K562 (cell line): ENCODE data around the gene RHBDL3. TPM values are rescaled to one million over a fixed set of nuclear protein-coding genes. Genes with fewer than 3 reads are reported as not detected.

Experiments used
- ATAC-seq: fragments of 200-7000 bp; cut with Tn5 transposase; 3 replicates; pipeline ENCODE4 v1.9.1; 2020; ENCODE audit warnings: moderate library complexity
- BruUV-seq: library from RNA; stranded (reverse); fragments of 400-500 nt; replicated peaks from 2 replicates; lab custom pipeline; 2021; lab: Mats Ljungman, UMichigan
- CTCF ChIA-PET: fragments of 300-600 bp; formaldehyde crosslinking; extraction: SDS; loops from one replicate; lab custom pipeline; 2021; ENCODE audit warnings: low intra/inter-chr PET ratio; lab: Yijun Ruan, JAX
- POLR2A ChIA-PET: fragments of 300-600, 350-650 bp; sonication (Branson Sonifier 250); formaldehyde crosslinking; extraction: SDS; loops from one replicate; lab custom pipeline; 2021; ENCODE audit warnings: antibody characterized with exemption, inconsistent platforms; lab: Yijun Ruan, JAX
- DNase-seq, 4 experiments: peaks; one replicate each; pipeline versions ENCODE4 v3.0.0 to v3.0.0-alpha.2; 2011 to 2018; ENCODE audit warnings: low spot score in 3 of 4, mixed read lengths in 3 of 4; ENCODE audit errors: extremely low read depth in 1 of 4
- FAIRE-seq: peaks from 2 replicates; lab custom pipeline; 2011; peaks lifted over from hg19 to GRCh38; lab: Jason Lieb, UNC
- H2AFZ ChIP-seq: 2 replicates; pipeline ENCODE4 v1.6.0; 2011; ENCODE audit warnings: low read depth, low read length, control low read depth, inconsistent platforms
- H3K27ac ChIP-seq: fragments of 200-600 bp; 3 replicates; pipeline ENCODE4 v1.8.0; 2011; ENCODE audit warnings: low read depth, mild to moderate bottlenecking, control low read depth, inconsistent platforms, low read length, moderate library complexity, mixed read lengths; ENCODE audit errors: extremely low read depth
- H3K27me3 ChIP-seq, 2 experiments: fragments of 300-600 bp in 1 of 2; 2 replicates in 1 of 2; 3 replicates in 1 of 2; pipeline versions ENCODE4 v1.6.0 to v1.8.0; 2011; ENCODE audit warnings: inconsistent platforms in 2 of 2, low read length in 2 of 2, mild to moderate bottlenecking in 1 of 2, mixed read lengths in 1 of 2, moderate library complexity in 1 of 2; ENCODE audit not compliant: control insufficient read depth in 2 of 2, insufficient read depth in 2 of 2
- H3K36me3 ChIP-seq: fragments of 300-600 bp; 3 replicates; pipeline ENCODE4 v1.8.0; 2011; ENCODE audit warnings: mild to moderate bottlenecking, low read length, inconsistent platforms; ENCODE audit not compliant: control insufficient read depth, insufficient read depth
- H3K4me1 ChIP-seq, 2 experiments: fragments of 200-600 bp in 1 of 2; replicated peaks in 1 of 2; 2 replicates in 1 of 2; 3 replicates in 1 of 2; pipeline versions ENCODE4 v1.5.1 to v1.8.0; 2011; ENCODE audit warnings: inconsistent platforms in 2 of 2, low read length in 2 of 2, mild to moderate bottlenecking in 1 of 2, mixed read lengths in 1 of 2, moderate library complexity in 1 of 2; ENCODE audit not compliant: control insufficient read depth in 2 of 2, insufficient read depth in 2 of 2
- H3K4me2 ChIP-seq: 2 replicates; pipeline ENCODE4 v1.6.1; 2011; ENCODE audit warnings: low read length, control low read depth, inconsistent platforms, mixed read lengths; ENCODE audit not compliant: insufficient read depth
- H3K4me3 ChIP-seq: fragments of 200-600 bp; sonication (generic), shearing (Covaris generic); 2 replicates; pipeline ENCODE4 v1.5.1; 2016; ENCODE audit warnings: control low read depth, inconsistent platforms
- H3K79me2 ChIP-seq: fragments of 200-600 bp; 3 replicates; pipeline ENCODE4 v1.8.0; 2011; ENCODE audit warnings: low read length, inconsistent platforms; ENCODE audit not compliant: control insufficient read depth, insufficient read depth
- H3K9ac ChIP-seq, 2 experiments: 2 replicates each; pipeline versions ENCODE4 v1.6.0 to v1.6.1; 2011; ENCODE audit warnings: low read depth in 2 of 2, low read length in 2 of 2, control low read depth in 1 of 2, inconsistent platforms in 1 of 2, mild to moderate bottlenecking in 1 of 2, mixed read lengths in 1 of 2; ENCODE audit not compliant: insufficient read depth in 1 of 2
- H3K9me1 ChIP-seq: one replicate; pipeline ENCODE4 v1.6.0; 2011; ENCODE audit warnings: inconsistent platforms, mild to moderate bottlenecking, low read length, moderate library complexity; ENCODE audit not compliant: control insufficient read depth, insufficient read depth
- H3K9me3 ChIP-seq: replicated peaks from 2 replicates; pipeline ENCODE4 v1.5.1; 2011; ENCODE audit warnings: low read depth, low read length, inconsistent platforms; ENCODE audit not compliant: control insufficient read depth, insufficient read depth
- H4K20me1 ChIP-seq: replicated peaks from 2 replicates; pipeline ENCODE4 v1.6.1; 2011; ENCODE audit warnings: low read length, inconsistent platforms, mixed read lengths; ENCODE audit not compliant: control insufficient read depth, insufficient read depth
- BMI1 ChIP-seq: fragments of 150-350 bp; IDR thresholded peaks from 2 replicates; pipeline ENCODE4 v1.6.1; 2014; ENCODE audit warnings: low read length
- ESRRA ChIP-seq: fragments of 450-650 bp; IDR thresholded peaks from 2 replicates; pipeline ENCODE4 v1.6.1; 2014; ENCODE audit warnings: low read depth, mild to moderate bottlenecking, moderate library complexity, borderline replicate concordance
- HOXB6 ChIP-seq: fragments of 250-450 bp; sonication (Bioruptor Pico); IDR thresholded peaks from 2 replicates; pipeline ENCODE4 v1.5.1; 2022; ENCODE audit warnings: mild to moderate bottlenecking, borderline replicate concordance
- NCOA4 ChIP-seq: fragments of 450-650 bp; IDR thresholded peaks from 2 replicates; pipeline ENCODE4 v1.6.1; 2018; ENCODE audit warnings: mild to moderate bottlenecking; ENCODE audit not compliant: partially characterized antibody
- OTX1 ChIP-seq: fragments of 450-650 bp; formaldehyde crosslinking; IDR thresholded peaks from 2 replicates; pipeline ENCODE4 v1.4.0; 2022; ENCODE audit warnings: mild to moderate bottlenecking
- PCBP2 ChIP-seq: fragments of 200-400 bp; formaldehyde crosslinking; IDR thresholded peaks from 2 replicates; pipeline ENCODE4 v1.6.1; 2018; ENCODE audit warnings: low read length, low read depth, mild to moderate bottlenecking, moderate library complexity; ENCODE audit not compliant: poor library complexity, severe bottlenecking
- POLR2AphosphoS5 ChIP-seq: IDR thresholded peaks from 2 replicates; pipeline ENCODE4 v1.6.1; 2011; ENCODE audit warnings: mild to moderate bottlenecking, low read depth, low read length, moderate library complexity; ENCODE audit not compliant: control insufficient read depth, insufficient read depth
- SMARCE1 ChIP-seq: fragments of 450-650 bp; IDR thresholded peaks from 2 replicates; pipeline ENCODE4 v1.7.1; 2016; ENCODE audit warnings: mild to moderate bottlenecking
- SNIP1 ChIP-seq: fragments of 450-650 bp; IDR thresholded peaks from 2 replicates; pipeline ENCODE4 v1.7.1; 2017; ENCODE audit warnings: low read depth, mild to moderate bottlenecking
- TAF7 ChIP-seq: fragments of 450-650 bp; IDR thresholded peaks from 2 replicates; pipeline ENCODE4 v1.6.1; 2016; ENCODE audit warnings: missing genetic modification characterization, missing compliant biosample characterization
- TFAM ChIP-seq: fragments of 250-450 bp; sonication (Bioruptor Pico); conservative IDR thresholded peaks from 2 replicates; pipeline ENCODE4 v1.5.0; 2021; ENCODE audit warnings: mild to moderate bottlenecking, moderate library complexity
- VEZF1 ChIP-seq: fragments of 200-800 bp; sonication (Bioruptor generic); IDR thresholded peaks from 2 replicates; pipeline ENCODE4 v1.6.1; 2017; ENCODE audit warnings: missing genetic modification characterization, missing compliant biosample characterization
- ZNF395 ChIP-seq: fragments of 200-800 bp; sonication (Bioruptor generic); IDR thresholded peaks from 2 replicates; pipeline ENCODE4 v1.6.1; 2017; ENCODE audit warnings: missing genetic modification characterization, missing compliant biosample characterization
- ZNF398 ChIP-seq: fragments of 250-450 bp; sonication (Bioruptor Pico); IDR thresholded peaks from 2 replicates; pipeline ENCODE4 v1.8.0; 2021; ENCODE audit warnings: moderate library complexity, mild to moderate bottlenecking, inconsistent platforms
- WGBS: fragments of 100-300 bp; shearing (Covaris generic); methylation state at CpG from one replicate; pipeline ENCODE4 v1.1.6; 2016; ENCODE audit warnings: low coverage, mixed read lengths; ENCODE audit not compliant: insufficient coverage; ENCODE audit errors: missing lambda C conversion rate; 5-methylcytosine and 5-hydroxymethylcytosine counted together
- in situ Hi-C: fragments of 300-500 bp; cut with MboI; formaldehyde crosslinking; loops from 4 replicates; pipeline ENCODE4 v1.15.0; 2018; ENCODE audit warnings: inconsistent platforms, mixed read lengths
- intact Hi-C: fragments of 100-400 bp; cut with micrococcal nuclease; formaldehyde crosslinking; loops from 2 replicates; pipeline ENCODE4 v1.14.2; 2022
- polyA plus RNA-seq, 8 experiments: library from polyadenylated mRNA; depleted of rRNA in 4 of 8; stranded (reverse) in 5 of 8; unstranded in 3 of 8; fragments of >200 nt; fragmentation: Nextera tagmentation in 2 of 8; fragmentation: Illumina TruSeq in 1 of 8; extraction: Ambion mirVana in 2 of 8; extraction: Trizol in 1 of 8; gene quantifications; 2 replicates each; pipeline versions ENCODE4 v1.2.1 to v1.2.3, GENCODE V29; 2011 to 2014; ENCODE audit warnings: inconsistent platforms in 1 of 8, missing spikeins in 1 of 8
- total RNA-seq, 7 experiments: library from RNA; depleted of rRNA in 6 of 7; stranded (reverse); fragments of >200 nt in 6 of 7; fragmentation: Illumina TruSeq in 2 of 7; extraction: Trizol in 2 of 7; gene quantifications; 2 replicates each; pipeline versions ENCODE4 v1.2.1 to v1.2.3, GENCODE V29; 2011 to 2021; ENCODE audit warnings: low replicate concordance in 1 of 7
- TF ChIP-seq, protein P1 (sequence below): fragments of 450-650 bp; IDR thresholded peaks from 2 replicates; pipeline ENCODE4 v1.6.1; 2016; ENCODE audit warnings: borderline replicate concordance

RHBDL3 gene
- total and polyA plus RNA-seq, 9 of the 15 experiments (the other 6 are each of a cell fraction or from before 2014, with no cell fraction given) = 0.06 to 0.31 (median 0.09) TPM; not detected in 4

GRCh38 chr17:32281011-32281451, 15.4 kb downstream of the RHBDL3 start:
- Histone ChIP-seq H2AFZ (no peak overlapping the region), H3K27me3 (no peaks in the 10 kb centered on the region), H3K9ac (no peak overlapping the region; a peak in 1 of 4 replicates), H3K4me3 (no peak overlapping the region), H3K79me2 (no peaks in the 10 kb centered on the region), H3K9me1 (no peaks in the 10 kb centered on the region), H3K9me3 (no peaks in the 10 kb centered on the region), H3K4me2 (no peak overlapping the region), H4K20me1 (no peaks in the 10 kb centered on the region), H3K36me3 (no peaks in the 10 kb centered on the region), H3K4me1 (peaks cover 33 to 52% of the 10 kb centered on the region in 2 experiments), H3K27ac (no peak overlapping the region)
- intact Hi-C loops (no loop called here), in situ Hi-C loops (no loop called here)
- ChIA-PET CTCF (no interaction called here), POLR2A (interaction anchor here (0.9 kb wide), 1 partner anchor 28 kb away, joined by 3 read pairs; no protein-coding TSS in a partner anchor)
- DNase-seq (no peak), FAIRE-seq (no peak), ATAC-seq (no peak)
- TF ChIP-seq HOXB6 (CRISPR knock-in tag) (no peak), BMI1 (no peak), TAF7 (tag) (no peak), ESRRA (no peak), SMARCE1 (no peak), ZNF398 (CRISPR knock-in tag) (no peak), VEZF1 (no peak), PCBP2 (no peak), TFAM (no peak), SNIP1 (no peak), ZNF395 (CRISPR knock-in tag) (no peak), NCOA4 (no peak), POLR2AphosphoS5 (no peak), OTX1 (no peak)
- TF ChIP-seq, protein P1, sequence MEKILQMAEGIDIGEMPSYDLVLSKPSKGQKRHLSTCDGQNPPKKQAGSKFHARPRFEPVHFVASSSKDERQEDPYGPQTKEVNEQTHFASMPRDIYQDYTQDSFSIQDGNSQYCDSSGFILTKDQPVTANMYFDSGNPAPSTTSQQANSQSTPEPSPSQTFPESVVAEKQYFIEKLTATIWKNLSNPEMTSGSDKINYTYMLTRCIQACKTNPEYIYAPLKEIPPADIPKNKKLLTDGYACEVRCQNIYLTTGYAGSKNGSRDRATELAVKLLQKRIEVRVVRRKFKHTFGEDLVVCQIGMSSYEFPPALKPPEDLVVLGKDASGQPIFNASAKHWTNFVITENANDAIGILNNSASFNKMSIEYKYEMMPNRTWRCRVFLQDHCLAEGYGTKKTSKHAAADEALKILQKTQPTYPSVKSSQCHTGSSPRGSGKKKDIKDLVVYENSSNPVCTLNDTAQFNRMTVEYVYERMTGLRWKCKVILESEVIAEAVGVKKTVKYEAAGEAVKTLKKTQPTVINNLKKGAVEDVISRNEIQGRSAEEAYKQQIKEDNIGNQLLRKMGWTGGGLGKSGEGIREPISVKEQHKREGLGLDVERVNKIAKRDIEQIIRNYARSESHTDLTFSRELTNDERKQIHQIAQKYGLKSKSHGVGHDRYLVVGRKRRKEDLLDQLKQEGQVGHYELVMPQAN = no peak
- 62% methylated on average over 9 of the region's 9 CpGs for WGBS
- BruUV-seq = no TSS peak
